WTC11 (cell line): ENCODE results near the gene ZNF185. TPM values are rescaled to one million over a fixed set of nuclear protein-coding genes. Genes with fewer than 3 reads are reported as not detected.
A peak's percentile ranks its signal among the peaks of the same experiment; 100 is the strongest.

Experiments
- ATAC-seq: fragments of 200-7000 bp; cut with Tn5 transposase; 2 replicates; pipeline ENCODE4 v1.10.0; 2021; ENCODE audit warnings: mild to moderate bottlenecking, moderate library complexity
- CTCF ChIA-PET: fragments of 300-600 bp; sonication (Branson Sonifier 250); formaldehyde crosslinking; loops from one replicate; lab custom pipeline; 2021; ENCODE audit warnings: antibody characterized with exemption; lab: Charles Lee
- POLR2A ChIA-PET: fragments of 350-600 bp; sonication (Branson Sonifier 250); formaldehyde crosslinking; loops from one replicate; lab custom pipeline; 2021; ENCODE audit warnings: antibody characterized with exemption; lab: Charles Lee
- DNase-seq: peaks from one replicate; pipeline ENCODE4 v3.0.0; 2021; ENCODE audit warnings: low spot score
- H3K27ac Mint-ChIP-seq: 2 replicates; pipeline ENCODE4 v1.8.0; 2021; ENCODE audit warnings: mixed read lengths
- H3K27me3 Mint-ChIP-seq: 2 replicates; pipeline ENCODE4 v1.8.0; 2021; ENCODE audit warnings: low read depth, mild to moderate bottlenecking, moderate library complexity, mixed read lengths
- H3K36me3 Mint-ChIP-seq: 2 replicates; pipeline ENCODE4 v1.8.0; 2021; ENCODE audit warnings: mixed read lengths
- H3K4me1 Mint-ChIP-seq: 2 replicates; pipeline ENCODE4 v1.8.0; 2022; ENCODE audit warnings: mixed read lengths
- H3K4me3 Mint-ChIP-seq: 2 replicates; pipeline ENCODE4 v1.8.0; 2021; ENCODE audit warnings: mild to moderate bottlenecking, moderate library complexity, mixed read lengths
- H3K9me3 Mint-ChIP-seq: 2 replicates; pipeline ENCODE4 v1.8.0; 2021; ENCODE audit warnings: mixed read lengths
- CTCF ChIP-seq: fragments of 200-600 bp; IDR thresholded peaks from 2 replicates; pipeline ENCODE4 v1.8.0; 2022; ENCODE audit warnings: antibody characterized with exemption
- ELF4 ChIP-seq: sonication (generic); formaldehyde crosslinking; IDR thresholded peaks from 2 replicates; pipeline ENCODE4 v1.8.1; 2022; ENCODE audit warnings: low read depth, mild to moderate bottlenecking, moderate library complexity, missing genetic modification reagents
- IRF1 ChIP-seq: sonication (generic); formaldehyde crosslinking; IDR thresholded peaks from 2 replicates; pipeline ENCODE4 v1.8.0; 2023; ENCODE audit warnings: missing genetic modification reagents
- JAZF1 ChIP-seq: fragments of 250-450 bp; sonication (Bioruptor Pico); IDR thresholded peaks from 2 replicates; pipeline ENCODE4 v1.9.0; 2021; ENCODE audit warnings: moderate library complexity, mild to moderate bottlenecking, inconsistent platforms
- KAT7 ChIP-seq: sonication (generic); formaldehyde crosslinking; IDR thresholded peaks from 2 replicates; pipeline ENCODE4 v1.8.1; 2023; ENCODE audit warnings: missing genetic modification reagents, mild to moderate bottlenecking, borderline replicate concordance
- NFATC4 ChIP-seq: fragments of 250-450 bp; sonication (Bioruptor Pico); IDR thresholded peaks from 2 replicates; pipeline ENCODE4 v1.9.0; 2021; ENCODE audit warnings: mild to moderate bottlenecking
- NFYB ChIP-seq: sonication (generic); formaldehyde crosslinking; conservative IDR thresholded peaks from 2 replicates; pipeline ENCODE4 v1.8.0; 2022; ENCODE audit warnings: low read depth, missing genetic modification reagents
- OVOL2 ChIP-seq: fragments of 250-450 bp; sonication (Bioruptor Pico); IDR thresholded peaks from 2 replicates; pipeline ENCODE4 v1.9.0; 2021; ENCODE audit warnings: mild to moderate bottlenecking, borderline replicate concordance
- RORB ChIP-seq: fragments of 250-450 bp; sonication (Bioruptor Pico); IDR thresholded peaks from 2 replicates; pipeline ENCODE4 v1.9.0; 2021; ENCODE audit warnings: mild to moderate bottlenecking
- TEAD4 ChIP-seq: sonication (generic); formaldehyde crosslinking; IDR thresholded peaks from 2 replicates; pipeline ENCODE4 v1.8.0; 2022; ENCODE audit warnings: mild to moderate bottlenecking, missing genetic modification reagents
- ZNF423 ChIP-seq: fragments of 250-450 bp; sonication (Bioruptor Pico); IDR thresholded peaks from 2 replicates; pipeline ENCODE4 v2.1.2; 2022; ENCODE audit warnings: mild to moderate bottlenecking, moderate library complexity
- total RNA-seq: library from RNA; stranded (reverse); gene quantifications from 3 replicates; pipeline ENCODE4 v1.2.3, GENCODE V29; 2021
- TF ChIP-seq, protein P1 (sequence below): sonication (generic); formaldehyde crosslinking; IDR thresholded peaks from 2 replicates; pipeline ENCODE4 v1.8.1; 2022; ENCODE audit warnings: mild to moderate bottlenecking, moderate library complexity, missing genetic modification reagents
- TF ChIP-seq, protein P2 (sequence below): fragments of 250-450 bp; sonication (Bioruptor Pico); IDR thresholded peaks from 2 replicates; pipeline ENCODE4 v1.8.0; 2021; ENCODE audit warnings: mild to moderate bottlenecking
- TF ChIP-seq, protein P3 (sequence below): fragments of 250-450 bp; sonication (Bioruptor Pico); IDR thresholded peaks from 2 replicates; pipeline ENCODE4 v1.9.0; 2021; ENCODE audit warnings: mild to moderate bottlenecking
- TF ChIP-seq, protein P4 (sequence below): sonication (generic); formaldehyde crosslinking; IDR thresholded peaks from 2 replicates; pipeline ENCODE4 v1.8.1; 2023; ENCODE audit warnings: mild to moderate bottlenecking, missing genetic modification reagents
- TF ChIP-seq, protein P5 (sequence below): sonication (generic); formaldehyde crosslinking; IDR thresholded peaks from 2 replicates; pipeline ENCODE4 v1.8.1; 2022; ENCODE audit warnings: mild to moderate bottlenecking, missing genetic modification reagents, moderate library complexity, borderline replicate concordance

Gene ZNF185
- total RNA-seq, 1 experiment from 2014 or later, result 8.2 TPM

- DNase-seq (peak; percentile 75), ATAC-seq (peak; percentile 60)
- POLR2A ChIA-PET, result no interaction called here
- Mint-ChIP-seq H3K4me1 (peaks cover 32% of the 10 kb centered on the region), H3K36me3 (no peaks in the 10 kb centered on the region)
- TF ChIP-seq CTCF (peak; percentile 58), OVOL2 (CRISPR knock-in tag) (no peak), ELF4 (CRISPR knock-in tag) (no peak)
- TF ChIP-seq, all 79 proteins: peak for 1
- CTCF ChIA-PET, result interaction anchor here (0.8 to 4.4 kb wide), 7 partner anchors 10 to 21 kb away, joined by 3 to 42 read pairs (median 4); no protein-coding TSS in a partner anchor
- peaks cover 3% of the 10 kb centered on the region; the same call in 1 of the 2 replicates for H3K27me3 Mint-ChIP-seq
- no peak overlapping the region for H3K27ac Mint-ChIP-seq
- peak overlapping the region; percentile 43 for H3K4me3 Mint-ChIP-seq
- no peaks in the 10 kb centered on the region for H3K9me3 Mint-ChIP-seq
These were observed 6.5 kb downstream of the ZNF185 start for GRCh38 chrX:152904151-152905080.

DNA sequence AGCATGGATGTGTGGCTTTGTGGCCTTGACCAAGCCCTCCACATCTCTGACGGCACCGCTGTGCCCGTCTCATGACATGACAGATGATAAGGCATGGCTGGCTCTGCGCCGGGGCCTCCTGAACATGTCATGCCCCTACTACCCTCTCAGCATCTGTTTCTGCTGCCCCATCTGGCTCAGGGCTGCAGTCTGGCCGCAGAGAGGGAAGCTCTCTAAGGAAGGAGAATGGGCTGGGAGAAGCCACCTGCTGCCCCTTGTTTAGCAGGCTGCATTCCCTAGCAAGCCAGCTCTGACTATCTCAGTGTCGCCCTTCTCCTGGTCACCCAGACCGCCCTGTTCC is 7.2 kb downstream of the ZNF185 start:
- no peaks in the 10 kb centered on the region for H3K9me3 Mint-ChIP-seq
- TF ChIP-seq KAT7 (CRISPR knock-in tag), result no peak
- H3K27me3 Mint-ChIP-seq, result peaks cover 3% of the 10 kb centered on the region; the same call in 1 of the 2 replicates
- H3K36me3 Mint-ChIP-seq, result no peaks in the 10 kb centered on the region
- ChIA-PET CTCF (interaction anchor here (2.2 to 4.4 kb wide), 3 partner anchors 9 to 21 kb away, joined by 15 to 42 read pairs (median 17); no protein-coding TSS in a partner anchor), POLR2A (no interaction called here)
- ATAC-seq (no peak), DNase-seq (no peak)
- peaks cover 30% of the 10 kb centered on the region for H3K4me1 Mint-ChIP-seq
- no peak overlapping the region for H3K27ac Mint-ChIP-seq
- H3K4me3 Mint-ChIP-seq, result no peak overlapping the region

GRCh38 chrX:152907084-152907651 is 9.3 kb downstream of the ZNF185 start:
- Mint-ChIP-seq H3K27me3 (peaks cover 3% of the 10 kb centered on the region; the same call in 1 of the 2 replicates), H3K9me3 (no peaks in the 10 kb centered on the region), H3K4me1 (peaks cover 24% of the 10 kb centered on the region), H3K36me3 (no peaks in the 10 kb centered on the region), H3K27ac (no peak overlapping the region; the same call in 1 of the 2 replicates), H3K4me3 (peak overlapping the region; percentile 75)
- peak; percentile 64 for DNase-seq
- peak; percentile 82 for ATAC-seq
- POLR2A ChIA-PET, result no interaction called here
- TF ChIP-seq NFYB (CRISPR knock-in tag), result peak; percentile 60; the same call in 1 of the 2 replicates
- no peak for TF ChIP-seq IRF1 (CRISPR knock-in tag)
- CTCF ChIA-PET, result interaction anchor here (0.7 to 4.4 kb wide), 5 partner anchors 7 to 86 kb away, joined by 3 to 42 read pairs (median 5); no protein-coding TSS in a partner anchor

GRCh38 chrX:152908486-152908885 is 10.6 kb downstream of the ZNF185 start:
- peaks cover 3% of the 10 kb centered on the region; the same call in 1 of the 2 replicates for H3K27me3 Mint-ChIP-seq
- DNase-seq (no peak), ATAC-seq (no peak)
- peaks cover 19% of the 10 kb centered on the region for H3K4me1 Mint-ChIP-seq
- CTCF ChIA-PET, result no interaction called here
- H3K9me3 Mint-ChIP-seq, result no peaks in the 10 kb centered on the region
- H3K27ac Mint-ChIP-seq, result no peak overlapping the region
- POLR2A ChIA-PET, result no interaction called here
- no peaks in the 10 kb centered on the region for H3K36me3 Mint-ChIP-seq
- H3K4me3 Mint-ChIP-seq, result no peak overlapping the region
- TF ChIP-seq, protein P1, sequence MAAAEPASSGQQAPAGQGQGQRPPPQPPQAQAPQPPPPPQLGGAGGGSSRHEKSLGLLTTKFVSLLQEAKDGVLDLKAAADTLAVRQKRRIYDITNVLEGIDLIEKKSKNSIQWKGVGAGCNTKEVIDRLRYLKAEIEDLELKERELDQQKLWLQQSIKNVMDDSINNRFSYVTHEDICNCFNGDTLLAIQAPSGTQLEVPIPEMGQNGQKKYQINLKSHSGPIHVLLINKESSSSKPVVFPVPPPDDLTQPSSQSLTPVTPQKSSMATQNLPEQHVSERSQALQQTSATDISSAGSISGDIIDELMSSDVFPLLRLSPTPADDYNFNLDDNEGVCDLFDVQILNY (CRISPR knock-in tag), result no peak
- TF ChIP-seq NFATC4 (CRISPR knock-in tag), result no peak
- TF ChIP-seq JAZF1 (CRISPR knock-in tag), result no peak
- no peak for TF ChIP-seq TEAD4 (CRISPR knock-in tag)
- TF ChIP-seq, protein P2, sequence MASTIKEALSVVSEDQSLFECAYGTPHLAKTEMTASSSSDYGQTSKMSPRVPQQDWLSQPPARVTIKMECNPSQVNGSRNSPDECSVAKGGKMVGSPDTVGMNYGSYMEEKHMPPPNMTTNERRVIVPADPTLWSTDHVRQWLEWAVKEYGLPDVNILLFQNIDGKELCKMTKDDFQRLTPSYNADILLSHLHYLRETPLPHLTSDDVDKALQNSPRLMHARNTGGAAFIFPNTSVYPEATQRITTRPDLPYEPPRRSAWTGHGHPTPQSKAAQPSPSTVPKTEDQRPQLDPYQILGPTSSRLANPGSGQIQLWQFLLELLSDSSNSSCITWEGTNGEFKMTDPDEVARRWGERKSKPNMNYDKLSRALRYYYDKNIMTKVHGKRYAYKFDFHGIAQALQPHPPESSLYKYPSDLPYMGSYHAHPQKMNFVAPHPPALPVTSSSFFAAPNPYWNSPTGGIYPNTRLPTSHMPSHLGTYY (CRISPR knock-in tag), result no peak
- TF ChIP-seq, protein P3, sequence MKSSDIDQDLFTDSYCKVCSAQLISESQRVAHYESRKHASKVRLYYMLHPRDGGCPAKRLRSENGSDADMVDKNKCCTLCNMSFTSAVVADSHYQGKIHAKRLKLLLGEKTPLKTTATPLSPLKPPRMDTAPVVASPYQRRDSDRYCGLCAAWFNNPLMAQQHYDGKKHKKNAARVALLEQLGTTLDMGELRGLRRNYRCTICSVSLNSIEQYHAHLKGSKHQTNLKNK (CRISPR knock-in tag), result no peak
- TF ChIP-seq, protein P4, sequence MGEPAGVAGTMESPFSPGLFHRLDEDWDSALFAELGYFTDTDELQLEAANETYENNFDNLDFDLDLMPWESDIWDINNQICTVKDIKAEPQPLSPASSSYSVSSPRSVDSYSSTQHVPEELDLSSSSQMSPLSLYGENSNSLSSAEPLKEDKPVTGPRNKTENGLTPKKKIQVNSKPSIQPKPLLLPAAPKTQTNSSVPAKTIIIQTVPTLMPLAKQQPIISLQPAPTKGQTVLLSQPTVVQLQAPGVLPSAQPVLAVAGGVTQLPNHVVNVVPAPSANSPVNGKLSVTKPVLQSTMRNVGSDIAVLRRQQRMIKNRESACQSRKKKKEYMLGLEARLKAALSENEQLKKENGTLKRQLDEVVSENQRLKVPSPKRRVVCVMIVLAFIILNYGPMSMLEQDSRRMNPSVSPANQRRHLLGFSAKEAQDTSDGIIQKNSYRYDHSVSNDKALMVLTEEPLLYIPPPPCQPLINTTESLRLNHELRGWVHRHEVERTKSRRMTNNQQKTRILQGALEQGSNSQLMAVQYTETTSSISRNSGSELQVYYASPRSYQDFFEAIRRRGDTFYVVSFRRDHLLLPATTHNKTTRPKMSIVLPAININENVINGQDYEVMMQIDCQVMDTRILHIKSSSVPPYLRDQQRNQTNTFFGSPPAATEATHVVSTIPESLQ (CRISPR knock-in tag), result no peak
- TF ChIP-seq, protein P5, sequence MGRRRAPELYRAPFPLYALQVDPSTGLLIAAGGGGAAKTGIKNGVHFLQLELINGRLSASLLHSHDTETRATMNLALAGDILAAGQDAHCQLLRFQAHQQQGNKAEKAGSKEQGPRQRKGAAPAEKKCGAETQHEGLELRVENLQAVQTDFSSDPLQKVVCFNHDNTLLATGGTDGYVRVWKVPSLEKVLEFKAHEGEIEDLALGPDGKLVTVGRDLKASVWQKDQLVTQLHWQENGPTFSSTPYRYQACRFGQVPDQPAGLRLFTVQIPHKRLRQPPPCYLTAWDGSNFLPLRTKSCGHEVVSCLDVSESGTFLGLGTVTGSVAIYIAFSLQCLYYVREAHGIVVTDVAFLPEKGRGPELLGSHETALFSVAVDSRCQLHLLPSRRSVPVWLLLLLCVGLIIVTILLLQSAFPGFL, result no peak
- TF ChIP-seq RORB (CRISPR knock-in tag), result no peak
- TF ChIP-seq ZNF423, result no peak
